ENCODE measurements around the gene GPR85.
"Not testable (repeated sequence)": the region's sequence is repeated elsewhere in the genome, so short reads cannot be mapped to it uniquely, and the experiment has no call there.

The GPR85 gene, protein sequence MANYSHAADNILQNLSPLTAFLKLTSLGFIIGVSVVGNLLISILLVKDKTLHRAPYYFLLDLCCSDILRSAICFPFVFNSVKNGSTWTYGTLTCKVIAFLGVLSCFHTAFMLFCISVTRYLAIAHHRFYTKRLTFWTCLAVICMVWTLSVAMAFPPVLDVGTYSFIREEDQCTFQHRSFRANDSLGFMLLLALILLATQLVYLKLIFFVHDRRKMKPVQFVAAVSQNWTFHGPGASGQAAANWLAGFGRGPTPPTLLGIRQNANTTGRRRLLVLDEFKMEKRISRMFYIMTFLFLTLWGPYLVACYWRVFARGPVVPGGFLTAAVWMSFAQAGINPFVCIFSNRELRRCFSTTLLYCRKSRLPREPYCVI

GRCh38 chr7:113086431-113086888, at the start of gene GPR85:
Gene GPR85 (minus strand): TSS chr7:113086827. CDS start chr7:113084721, 2,106 bp downstream.
- peak; percentile 53 for DNase-seq

DNA sequence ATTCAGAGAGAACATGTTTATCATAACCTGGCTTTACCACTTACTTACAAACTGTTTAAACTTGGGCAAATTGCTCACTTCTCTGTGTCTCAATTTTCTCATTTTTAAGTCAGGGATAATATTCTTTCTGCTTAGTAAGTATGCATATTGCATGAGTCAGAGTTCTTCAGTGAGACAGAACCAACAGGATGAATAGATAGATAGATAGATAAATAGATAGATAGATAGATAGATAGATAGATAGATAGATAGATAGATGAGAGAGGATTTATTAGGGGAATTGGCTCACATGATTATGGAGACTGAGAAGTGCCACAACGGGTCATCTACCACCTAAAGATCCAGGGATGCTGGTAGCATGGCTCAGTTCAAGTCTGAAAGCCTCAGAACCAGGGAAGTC, 47.4 kb upstream of the GPR85 start:
- DNase-seq: no peak

GRCh38 chr7:113131367-113131766, 44.7 kb upstream of the GPR85 start:
- DNase-seq: no peak

DNA sequence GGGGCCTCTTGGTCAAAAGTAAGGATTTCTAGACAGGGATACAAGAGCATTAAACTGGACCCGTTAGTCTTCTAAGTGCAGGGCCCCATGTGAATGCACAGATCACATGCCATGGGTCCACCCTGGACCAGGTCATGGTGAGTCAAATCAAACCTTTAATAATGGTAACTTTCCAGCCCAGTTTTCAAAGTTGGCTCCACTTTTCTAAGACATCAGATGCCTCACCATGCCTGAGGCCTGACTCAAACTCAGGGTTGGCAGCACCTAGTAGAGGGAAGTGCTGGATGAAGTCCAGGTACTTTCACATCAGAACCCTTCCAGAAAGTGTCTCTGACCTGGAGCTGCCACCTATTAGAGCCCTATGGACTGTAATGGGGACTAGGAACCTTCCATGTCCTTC, 41.4 kb upstream of the GPR85 start:
- no peak for DNase-seq

- DNase-seq: no peak
Observed at GRCh38 chr7:113125728-113126127, 39.1 kb upstream of the GPR85 start.

DNA sequence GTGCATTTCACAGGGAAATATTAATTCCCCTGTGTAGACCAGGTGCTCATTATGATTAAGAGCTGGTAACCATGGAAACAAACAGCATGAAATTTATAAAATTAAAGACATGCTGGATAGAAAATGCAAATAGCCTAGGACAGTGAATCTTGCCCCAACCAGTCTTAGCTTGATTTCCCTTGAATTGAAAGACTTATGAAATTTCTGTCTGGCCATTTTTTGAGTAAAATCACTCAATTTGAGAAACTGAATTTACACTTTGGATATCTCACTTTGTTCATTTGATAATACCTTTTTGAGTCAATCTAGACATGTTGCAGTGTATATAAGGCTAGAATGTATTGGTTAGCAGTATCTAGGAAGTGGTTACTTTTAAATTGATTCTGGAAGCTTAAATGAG, 36.1 kb upstream of the GPR85 start:
- no peak for DNase-seq

GRCh38 chr7:113120647-113121046, 34.0 kb upstream of the GPR85 start:
- no peak for DNase-seq

GRCh38 chr7:113119429-113119828, 32.8 kb upstream of the GPR85 start:
- no peak for DNase-seq

DNA sequence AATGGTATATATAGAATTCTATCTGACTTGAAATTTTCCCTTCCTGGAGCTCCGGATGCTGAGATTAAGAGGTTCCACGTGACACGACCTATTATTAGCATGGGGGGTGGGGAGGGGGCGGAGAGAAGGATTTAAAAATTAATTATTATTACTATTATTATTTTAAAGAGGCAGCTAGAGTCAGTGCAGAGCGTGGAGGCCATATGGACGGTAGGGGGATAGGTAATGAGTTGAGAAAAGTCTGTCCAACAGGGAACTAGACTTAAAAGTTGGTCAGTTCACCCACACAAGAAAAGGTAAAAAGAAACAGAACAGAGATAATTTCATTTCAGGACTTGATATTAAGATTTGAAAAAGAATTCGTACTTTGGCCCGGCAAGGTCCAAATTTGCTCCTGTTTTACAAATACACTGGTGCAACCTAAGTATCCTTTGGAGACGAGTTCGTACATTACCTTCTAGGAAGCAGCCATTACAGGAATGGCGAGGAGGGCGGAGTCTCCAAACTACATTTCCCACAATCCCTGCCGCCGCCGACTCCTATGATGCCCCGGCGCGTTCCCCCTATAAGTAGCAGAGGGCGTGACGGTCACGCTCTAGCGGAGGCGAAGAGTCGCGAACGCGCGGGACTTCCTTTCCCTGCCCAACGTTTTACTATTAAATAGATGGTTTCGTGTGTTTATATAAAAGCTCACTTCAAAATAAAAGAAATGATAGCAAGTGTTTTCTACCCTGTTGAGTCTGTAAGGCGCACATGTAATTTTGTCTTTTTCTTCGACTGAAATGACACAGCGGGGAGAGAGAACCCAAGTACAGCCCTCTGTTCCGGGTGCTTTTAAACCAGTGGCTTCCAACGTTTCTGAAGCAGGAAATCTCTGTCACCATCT, 31.7 kb upstream of the GPR85 start, which contains the start of gene SMIM30:
Gene SMIM30, minus strand, starts transcription at position 481 of the 886 bp plus-strand sequence. CDS start 976 bp downstream, outside the sequence.
- DNase-seq: peak; percentile 95

- DNase-seq: not testable (repeated sequence)
Observed at GRCh38 chr7:113117374-113117774, 30.7 kb upstream of the GPR85 start.

- DNase-seq: no peak
Observed at GRCh38 chr7:113113912-113114311, 27.3 kb upstream of the GPR85 start.

DNA sequence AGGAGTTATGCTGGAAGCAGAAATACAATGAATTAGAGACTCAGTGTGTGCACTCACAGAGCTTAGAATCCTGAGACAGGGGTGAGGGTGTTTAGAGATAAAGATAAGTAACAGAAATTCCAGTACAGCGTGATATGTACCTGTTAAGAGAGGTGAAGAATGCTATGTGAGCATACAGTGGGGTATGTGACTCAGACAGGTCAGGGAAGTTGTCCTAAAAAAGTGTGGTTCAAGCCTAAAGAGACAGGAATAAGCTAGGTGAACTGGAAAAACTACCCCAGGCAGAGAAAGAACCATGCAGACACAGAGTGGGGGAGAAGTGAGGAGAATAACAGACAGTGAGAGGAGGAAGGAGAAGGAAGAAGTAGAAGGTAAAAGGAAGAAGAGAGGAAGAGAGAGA, 23.1 kb upstream of the GPR85 start:
- DNase-seq: no peak

DNA sequence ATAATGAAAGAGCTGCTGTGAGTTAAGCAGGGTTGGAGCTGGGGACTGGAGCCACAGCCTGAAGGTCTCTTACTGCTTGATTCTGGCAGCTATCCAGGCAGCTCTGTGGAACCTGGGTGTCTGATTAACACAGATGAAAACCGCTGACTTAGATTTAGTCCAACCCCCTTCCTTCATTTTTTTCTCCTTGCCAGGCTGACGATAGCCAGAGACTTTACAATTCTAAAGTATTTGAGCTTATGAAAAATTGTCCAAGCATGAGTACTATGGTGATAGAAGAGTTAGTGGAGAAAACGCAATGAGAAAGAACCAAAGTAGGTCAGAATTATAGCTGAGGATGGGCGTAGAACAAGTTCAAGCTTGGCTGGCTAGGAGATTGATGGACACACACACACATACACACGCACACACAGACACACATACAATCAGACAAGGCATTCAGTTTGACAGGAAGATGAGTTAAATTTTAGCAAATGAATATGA, 13.5 kb upstream of the GPR85 start:
- DNase-seq: no peak

DNA sequence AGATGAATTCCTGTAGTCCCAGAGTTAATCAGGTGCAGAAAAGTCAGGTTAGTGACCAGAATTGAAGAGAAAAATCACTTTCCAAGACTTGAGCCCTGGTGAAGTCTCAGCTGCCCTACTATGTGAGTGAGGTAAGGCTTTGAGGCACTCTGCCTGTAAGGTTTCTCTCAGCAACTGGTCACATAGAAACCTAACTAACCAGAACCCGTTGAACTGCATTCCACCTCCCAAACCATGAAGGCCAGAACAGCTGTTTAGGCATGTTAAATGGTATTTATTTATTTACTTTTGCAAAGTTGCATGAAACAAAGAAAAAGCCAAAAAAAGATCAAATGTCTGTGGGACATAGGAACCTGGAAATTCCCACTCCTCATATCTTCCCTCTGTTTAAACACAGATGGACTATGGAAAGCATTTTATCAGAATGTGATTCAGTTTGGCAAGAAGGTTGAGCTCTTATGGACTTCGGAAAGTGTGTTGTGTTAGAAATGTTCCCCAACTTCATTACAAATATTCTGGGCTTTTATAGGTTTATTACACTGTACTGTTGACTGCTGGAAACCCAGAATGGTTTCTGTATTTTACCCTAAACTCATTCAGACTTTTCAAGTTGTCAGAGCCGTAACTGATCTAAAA, 12.8 kb upstream of the GPR85 start:
- no peak for DNase-seq

DNA sequence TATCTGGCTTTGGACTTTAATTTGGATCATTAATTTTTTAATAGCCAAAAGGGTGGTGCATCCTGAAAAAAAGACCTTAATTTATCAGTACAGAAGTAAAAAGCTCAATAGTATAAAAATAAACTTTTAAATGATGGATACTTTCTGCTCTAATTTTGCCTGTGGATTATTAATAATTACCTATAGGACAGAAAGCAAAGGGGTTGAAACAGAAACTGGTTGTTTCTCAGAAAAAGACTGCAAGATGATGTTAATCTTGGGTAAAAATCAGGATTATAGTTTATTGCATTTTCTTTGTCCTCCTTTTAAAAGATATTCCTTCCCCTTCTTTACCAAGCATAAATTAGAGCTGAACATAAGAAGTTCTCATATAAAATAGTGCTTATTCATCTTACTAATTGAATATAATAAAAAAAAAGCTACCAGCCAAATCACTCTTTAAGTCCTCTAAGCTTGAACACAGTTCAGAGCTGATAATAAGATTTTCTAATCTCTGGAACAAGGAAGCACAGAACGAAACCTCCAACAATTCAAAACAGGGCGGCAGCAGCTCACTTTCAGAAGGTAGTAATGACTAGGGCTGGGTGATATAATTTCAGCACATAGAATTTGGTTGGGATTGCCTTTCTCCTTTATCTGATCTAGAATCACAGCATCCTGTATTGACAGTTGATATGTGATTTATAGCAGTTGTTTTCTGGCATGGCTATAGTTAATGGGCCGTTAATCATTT, 8.1 kb upstream of the GPR85 start:
- DNase-seq: no peak

GRCh38 chr7:113093561-113093960, 6.9 kb upstream of the GPR85 start:
- no peak for DNase-seq

DNA sequence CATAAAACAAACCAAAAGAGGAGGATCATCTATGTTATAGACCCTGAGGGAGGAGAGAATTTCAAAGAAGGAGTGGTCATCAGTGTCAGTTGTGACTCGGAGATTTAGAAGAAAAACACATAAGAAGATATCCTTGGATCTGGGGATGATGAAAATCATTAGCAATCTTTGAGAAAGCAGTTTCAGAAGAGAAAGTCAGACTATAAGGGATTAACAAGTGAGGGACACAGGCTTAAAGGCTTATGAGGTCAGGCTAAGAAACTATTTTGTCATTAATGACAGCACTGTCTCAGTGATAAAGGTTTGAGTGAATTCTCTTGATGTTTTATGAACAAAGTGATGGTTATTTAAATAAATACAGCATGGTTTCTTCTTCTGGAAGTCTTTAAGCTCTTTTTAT, 6.1 kb upstream of the GPR85 start:
- DNase-seq: no peak

DNA sequence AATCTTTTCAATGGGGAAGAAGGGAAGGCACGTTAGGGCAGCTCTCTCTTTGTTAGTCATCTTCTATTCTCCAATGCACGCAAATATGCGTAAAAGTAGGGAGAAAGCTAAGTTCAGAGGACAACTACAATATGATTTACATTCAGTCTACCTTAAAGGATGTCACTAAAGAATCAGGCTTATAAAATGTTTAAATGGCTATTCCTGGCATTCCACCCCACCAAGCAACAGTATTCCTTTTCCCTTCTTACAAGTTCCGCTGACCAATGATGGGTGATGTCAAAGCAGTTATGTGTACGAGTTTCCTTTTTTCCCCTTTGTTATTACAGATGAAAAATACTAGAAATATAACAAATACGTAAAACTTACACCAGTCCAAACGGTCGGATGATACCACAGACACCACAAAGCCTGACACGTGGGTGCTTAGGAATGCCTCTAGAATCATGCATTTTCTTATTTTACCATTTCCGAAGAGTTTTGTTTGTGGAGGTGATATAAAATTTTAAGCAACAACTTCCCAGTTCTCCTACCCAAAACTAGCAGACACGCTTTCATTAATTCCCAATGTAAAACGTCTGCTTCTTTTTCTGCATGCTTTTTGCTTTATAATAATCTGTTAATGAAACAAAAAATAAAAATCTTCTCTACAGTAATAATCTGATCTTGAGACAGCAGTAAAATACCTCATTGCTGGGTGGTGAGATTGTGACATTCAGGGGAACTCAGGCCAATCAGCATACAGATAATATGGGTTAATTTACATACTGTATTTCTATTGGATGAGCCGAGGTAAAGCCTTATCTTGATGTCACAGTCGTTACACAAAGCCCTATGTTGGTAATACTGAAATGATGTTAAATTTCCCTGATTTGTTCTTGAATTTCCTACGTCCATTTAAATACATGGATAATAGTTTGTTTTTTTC, 708 bp upstream of the GPR85 start:
- no peak for DNase-seq

- peak; percentile 38 for DNase-seq
Observed at GRCh38 chr7:113085781-113086390, 741 bp downstream of the GPR85 start.

GRCh38 chr7:113084496-113085172, 2.0 kb downstream of the GPR85 start:
- DNase-seq: no peak

All from NCI-H1694 (cell line).